ENCODE results near the gene ZBTB5. TPM values are rescaled to one million over a fixed set of nuclear protein-coding genes. Genes with fewer than 3 reads are reported as not detected.
A peak's percentile ranks its signal among the peaks of the same experiment; 100 is the strongest.

ZBTB5 gene
- total and polyA plus RNA-seq, 2 of the 8 experiments (the other 6 are each of a cell fraction or from before 2014, with no cell fraction given), result 13.3 to 14.5 TPM

DNA sequence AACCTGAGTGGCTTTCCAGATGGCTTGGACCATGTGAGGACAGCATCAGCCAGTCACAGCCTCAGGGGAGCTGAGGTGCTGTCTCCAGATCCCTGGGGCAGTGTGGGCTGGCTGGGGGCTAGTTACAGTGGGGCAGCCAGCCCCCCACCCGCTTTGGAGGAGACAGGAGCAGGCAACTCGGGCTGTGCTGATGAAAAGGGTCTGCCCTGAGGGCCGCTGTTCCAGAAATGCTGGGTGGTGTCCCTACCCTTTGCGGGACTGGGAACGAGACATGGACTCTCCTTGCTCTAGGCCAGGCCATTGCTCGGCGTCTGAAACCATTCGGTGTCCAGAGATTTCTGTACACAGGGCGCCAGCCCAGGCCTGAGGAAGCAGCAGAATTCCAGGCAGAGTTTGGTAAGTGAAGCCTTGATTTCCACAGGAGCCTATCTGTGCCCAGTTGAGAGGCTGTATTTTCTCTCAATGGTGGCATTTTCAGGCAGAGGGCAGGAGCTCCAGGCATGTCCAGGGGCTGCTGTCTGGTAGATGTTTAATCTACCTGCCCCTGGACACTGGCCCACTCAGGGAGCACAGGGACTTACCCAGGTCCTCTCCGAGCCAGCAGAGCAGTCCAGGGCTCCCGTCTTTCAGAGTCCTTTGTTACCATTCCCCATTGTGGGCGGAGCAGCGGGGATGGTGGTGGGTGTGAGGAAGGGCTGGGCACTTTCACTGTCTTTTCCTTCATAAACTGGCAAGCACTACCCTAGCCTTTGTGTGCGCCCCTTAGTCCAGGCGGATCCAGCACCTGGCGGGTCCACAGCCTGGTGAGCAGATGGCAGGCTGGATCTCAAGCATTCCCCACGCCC lies 35.6 kb downstream of the ZBTB5 start:
- Histone ChIP-seq H2AFZ (ENCODE audit: low read length) (no peak overlapping the region), H4K8ac (ENCODE audit: extremely low read depth, insufficient read depth, low read length) (peak overlapping the region; percentile 53), H3K27ac (ENCODE audit: low read depth, low read length) (0 out of 2 replicates have a peak overlapping the region, but pooled peaks have one; percentile 53), H3K27me3 (replicated peaks in 1 of 4; ENCODE audit: control insufficient read depth in 3 of 4, extremely low read depth in 1 of 4, insufficient read depth in 3 of 4, low read length in 3 of 4) (no peaks in the 10 kb centered on the region), H3K56ac (replicated peaks; ENCODE audit: insufficient read length, low read depth, low read length) (no peak overlapping the region), H3K4me1 (replicated peaks in 1 of 4; ENCODE audit: control insufficient read depth in 3 of 4, insufficient read depth in 4 of 4, low read length in 3 of 4) (peaks cover 3 to 18% (median 9%) of the 10 kb centered on the region in 4 experiments), H2BK120ac (replicated peaks; ENCODE audit: low read depth, low read length) (no peak overlapping the region), H3K4me2 (ENCODE audit: insufficient read depth in 1 of 2, low read depth in 2 of 2, low read length in 2 of 2) (no peak overlapping the region), H3K14ac (ENCODE audit: insufficient read length) (no peak overlapping the region), H3K23me2 (ENCODE audit: low read depth, low read length) (peaks cover 4% of the 10 kb centered on the region; the same call in 1 of the 2 replicates), H3K23ac (ENCODE audit: insufficient read length) (no peak overlapping the region), H2AK5ac (ENCODE audit: low read depth, low read length) (no peak overlapping the region), H2BK12ac (ENCODE audit: low read depth, low read length) (no peak overlapping the region), H3K18ac (ENCODE audit: extremely low read depth, low read length) (no peak overlapping the region), H3K9ac (replicated peaks in 1 of 4; ENCODE audit: extremely low read depth in 1 of 4, low read depth in 3 of 4, low read length in 3 of 4) (no peak overlapping the region; a peak in 1 of 7 replicates), H4K5ac (ENCODE audit: insufficient read length, low read depth, low read length) (no peak overlapping the region), H2BK15ac (ENCODE audit: low read length) (no peak overlapping the region), H2BK20ac (ENCODE audit: low read length) (no peak overlapping the region), H3K79me1 (ENCODE audit: low read depth, low read length) (peaks cover 10% of the 10 kb centered on the region), H3K36me3 (ENCODE audit: control insufficient read depth in 2 of 4, insufficient read depth in 4 of 4, low read length in 3 of 4) (peaks cover 24 to 70% (median 32%) of the 10 kb centered on the region in 4 experiments; a peak in 7 of 8 replicates), H3K4me3 (ENCODE audit: extremely low read depth in 1 of 4, insufficient read depth in 2 of 4, low read depth in 3 of 4, low read length in 4 of 4) (no peak overlapping the region), H2BK5ac (ENCODE audit: low read depth, low read length) (no peak overlapping the region), H3K9me3 (ENCODE audit: insufficient read depth in 2 of 2, low read depth in 1 of 2, low read length in 1 of 2) (no peaks in the 10 kb centered on the region), H4K91ac (replicated peaks; ENCODE audit: insufficient read length, low read length) (no peak overlapping the region), H3K4ac (replicated peaks; ENCODE audit: insufficient read length, low read depth, low read length) (no peak overlapping the region), H4K20me1 (replicated peaks in 1 of 2; ENCODE audit: control insufficient read depth in 1 of 2, insufficient read depth in 2 of 2, low read length in 2 of 2) (peaks cover 8 to 15% of the 10 kb centered on the region in 2 experiments), H3K79me2 (ENCODE audit: control insufficient read depth in 1 of 2, insufficient read depth in 2 of 2, low read length in 2 of 2) (peaks cover 0 to 2% of the 10 kb centered on the region in 2 experiments; a peak in 1 of 4 replicates)
- CTCF ChIA-PET (ENCODE audit: partially characterized antibody), result interaction anchor here (0.6 to 3.4 kb wide), 3 partner anchors 15 to 370 kb away, joined by 5 to 15 read pairs (median 9); no protein-coding TSS in a partner anchor
- POLR2A ChIA-PET (ENCODE audit: partially characterized antibody), result interaction anchor here (0.6 to 1.8 kb wide), 8 partner anchors 10 to 34 kb away, joined by 3 to 7 read pairs (median 4); no protein-coding TSS in a partner anchor
- no peak for DNase-seq (ENCODE audit: low read depth in 1 of 2, low spot score in 2 of 2)
- WGBS, 2 experiments (ENCODE audit: extremely low coverage in 1 of 2, insufficient coverage in 1 of 2, insufficient read length in 1 of 2, insufficient replicate concordance in 2 of 2, low coverage in 1 of 2, low lambda C conversion rate in 2 of 2, missing lambda C conversion rate in 1 of 2), result 91% methylated on average over 17 of the region's 17 CpGs; no CpG with 5 or more reads in 1 of the 2 experiments
- no peak for FAIRE-seq
- TF ChIP-seq NRF1 (IDR thresholded peaks at IDR 0.05; ENCODE audit: low read depth, low read length) (no peak), POLR2AphosphoS5 (IDR thresholded peaks at IDR 0.05; ENCODE audit: low read depth, low read length) (no peak; the same call in 1 of the 2 replicates), GABPA (IDR thresholded peaks at IDR 0.05; ENCODE audit: borderline replicate concordance, insufficient read depth, low read length) (no peak), SIN3A (conservative IDR thresholded peaks at IDR 0.05 in 1 of 2, IDR thresholded peaks at IDR 0.05 in 1 of 2; ENCODE audit: low read depth in 1 of 2, low read length in 2 of 2) (no peak), HDAC6 (IDR thresholded peaks at IDR 0.05; ENCODE audit: low read depth, low read length) (no peak), RFX5 (IDR thresholded peaks at IDR 0.05; ENCODE audit: borderline replicate concordance, low read depth, low read length) (no peak), KDM4A (IDR thresholded peaks at IDR 0.05; ENCODE audit: low read depth, low read length, severe bottlenecking) (no peak), NANOG (IDR thresholded peaks at IDR 0.05; ENCODE audit: insufficient read depth, low read depth, low read length, poor library complexity, severe bottlenecking) (no peak)
- TF ChIP-seq, protein P1, sequence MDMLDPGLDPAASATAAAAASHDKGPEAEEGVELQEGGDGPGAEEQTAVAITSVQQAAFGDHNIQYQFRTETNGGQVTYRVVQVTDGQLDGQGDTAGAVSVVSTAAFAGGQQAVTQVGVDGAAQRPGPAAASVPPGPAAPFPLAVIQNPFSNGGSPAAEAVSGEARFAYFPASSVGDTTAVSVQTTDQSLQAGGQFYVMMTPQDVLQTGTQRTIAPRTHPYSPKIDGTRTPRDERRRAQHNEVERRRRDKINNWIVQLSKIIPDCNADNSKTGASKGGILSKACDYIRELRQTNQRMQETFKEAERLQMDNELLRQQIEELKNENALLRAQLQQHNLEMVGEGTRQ (IDR thresholded peaks at IDR 0.05; ENCODE audit: low read length), result no peak

Data from H1 (cell line).